HCT116 (cell line): ENCODE data around the gene GRM4.

Source experiments
- CEBPB ChIP-seq: IDR thresholded peaks from 2 replicates; pipeline ENCODE4 v1.6.1; 2012; ENCODE audit warnings: low read depth
- CTCF ChIP-seq, 3 experiments: fragments of 200-600 bp in 1 of 3; sonication (generic) in 1 of 3; IDR thresholded peaks in 2 of 3; conservative IDR thresholded peaks in 1 of 3; 2 replicates each; pipeline ENCODE4 v1.5.1; 2012 to 2017; ENCODE audit warnings: low read depth in 2 of 3, low read length in 2 of 3, antibody characterized with exemption in 1 of 3, borderline replicate concordance in 1 of 3, control low read depth in 1 of 3, mild to moderate bottlenecking in 1 of 3, mixed read lengths in 1 of 3, mixed run types in 1 of 3, moderate library complexity in 1 of 3; ENCODE audit not compliant: insufficient read depth in 1 of 3
- EZH2 ChIP-seq: fragments of 200-600 bp; sonication (generic); IDR thresholded peaks from 2 replicates; pipeline ENCODE4 v1.6.1; 2017; ENCODE audit warnings: antibody characterized with exemption, mixed run types
- POLR2A ChIP-seq: IDR thresholded peaks from 2 replicates; pipeline ENCODE4 v1.7.0; 2011; ENCODE audit warnings: borderline replicate concordance; ENCODE audit not compliant: insufficient read depth, insufficient read length; ENCODE audit errors: extremely low read depth
- POLR2AphosphoS5 ChIP-seq: IDR thresholded peaks from 2 replicates; pipeline ENCODE4 v1.6.1; 2011; ENCODE audit warnings: mild to moderate bottlenecking, low read depth, low read length, moderate library complexity
- REST ChIP-seq: IDR thresholded peaks from 2 replicates; pipeline ENCODE4 v1.6.1; 2012; ENCODE audit warnings: low read depth
- SRF ChIP-seq: IDR thresholded peaks from 2 replicates; pipeline ENCODE4 v1.6.1; 2012; ENCODE audit warnings: low read depth
- ZNF274 ChIP-seq: fragments of 200-500 bp; sonication (Bioruptor generic); IDR thresholded peaks from 2 replicates; pipeline ENCODE4 v1.6.1; 2014; ENCODE audit warnings: mild to moderate bottlenecking, low read depth, low read length, inconsistent platforms

GRCh38 chr6:34152042-34152524 is 6.2 kb upstream of the GRM4 start:
- no peak for TF ChIP-seq CEBPB
- TF ChIP-seq POLR2AphosphoS5 = no peak
- TF ChIP-seq REST = no peak
- no peak for TF ChIP-seq SRF
- no peak for TF ChIP-seq POLR2A
- no peak for TF ChIP-seq ZNF274
- no peak for TF ChIP-seq EZH2
- no peak for TF ChIP-seq CTCF (IDR thresholded peaks at IDR 0.05 in 2 of 3, conservative IDR thresholded peaks at IDR 0.05 in 1 of 3; ENCODE audit: borderline replicate concordance in 1 of 3, insufficient read depth in 1 of 3, low read depth in 2 of 3, low read length in 2 of 3)
